SW480 (cell line): ENCODE results near the gene SDK1.

Experiments used
- DNase-seq: peaks from one replicate; pipeline ENCODE4 v3.0.0-alpha.2; 2016; ENCODE audit warnings: low spot score

Gene SDK1

GRCh38 chr7:4158441-4159153, 857.5 kb downstream of the SDK1 start:
- no peak for DNase-seq

- no peak for DNase-seq
Measured at GRCh38 chr7:4159154-4159501, 858.1 kb downstream of the SDK1 start.

GRCh38 chr7:4159761-4160554, 858.9 kb downstream of the SDK1 start:
- peak; percentile 59 for DNase-seq

- DNase-seq = no peak
Measured at GRCh38 chr7:4162884-4163564, 862.0 kb downstream of the SDK1 start.

GRCh38 chr7:4163565-4164203, 862.6 kb downstream of the SDK1 start:
- no peak for DNase-seq

GRCh38 chr7:4164556-4164955, 863.5 kb downstream of the SDK1 start:
- no peak for DNase-seq

GRCh38 chr7:4166340-4166739, 865.3 kb downstream of the SDK1 start:
- no peak for DNase-seq

- DNase-seq = no peak
Measured at GRCh38 chr7:4166807-4167206, 865.8 kb downstream of the SDK1 start.

GRCh38 chr7:4167385-4167910, 866.4 kb downstream of the SDK1 start:
- DNase-seq = no peak

- DNase-seq = no peak
Measured at GRCh38 chr7:4168041-4168440, 867.0 kb downstream of the SDK1 start.

GRCh38 chr7:4168541-4168940, 867.5 kb downstream of the SDK1 start:
- no peak for DNase-seq

- DNase-seq = peak; percentile 20
Measured at GRCh38 chr7:4169455-4169854, 868.4 kb downstream of the SDK1 start.

- no peak for DNase-seq
Measured at GRCh38 chr7:4170997-4171786, 870.1 kb downstream of the SDK1 start.

- DNase-seq = no peak
Measured at GRCh38 chr7:4172883-4173282, 871.8 kb downstream of the SDK1 start.

GRCh38 chr7:4173615-4174014, 872.6 kb downstream of the SDK1 start:
- DNase-seq = no peak

- DNase-seq = no peak
Measured at GRCh38 chr7:4174016-4174415, 873.0 kb downstream of the SDK1 start.

- DNase-seq = no peak
Measured at GRCh38 chr7:4174451-4174850, 873.4 kb downstream of the SDK1 start.

- DNase-seq = no peak
Measured at GRCh38 chr7:4174884-4175283, 873.8 kb downstream of the SDK1 start.

GRCh38 chr7:4175346-4175973, 874.4 kb downstream of the SDK1 start:
- DNase-seq = no peak

- DNase-seq = no peak
Measured at GRCh38 chr7:4177001-4177400, 875.9 kb downstream of the SDK1 start.

- DNase-seq = no peak
Measured at GRCh38 chr7:4178416-4178815, 877.4 kb downstream of the SDK1 start.
